HG03442 (cell line): Measurements from ENCODE around the gene LMAN2L.

Experiments used
- ATAC-seq: cut with Tn5 transposase; IDR thresholded peaks from one replicate; pipeline ENCODE4 v1.9.1; 2021; ENCODE audit warnings: mild to moderate bottlenecking, moderate library complexity; ENCODE audit not compliant: unreplicated experiment

LMAN2L gene

GRCh38 chr2:96760986-96761832, 21.3 kb upstream of the LMAN2L start:
- ATAC-seq = no peak

- ATAC-seq = peak; percentile 81
These were observed 20.4 kb upstream of the LMAN2L start, which contains the start of gene CNNM4 for GRCh38 chr2:96760036-96760985. CNNM4 (plus strand) TSS chr2:96760902; CDS start chr2:96761000, 98 bp downstream.

DNA sequence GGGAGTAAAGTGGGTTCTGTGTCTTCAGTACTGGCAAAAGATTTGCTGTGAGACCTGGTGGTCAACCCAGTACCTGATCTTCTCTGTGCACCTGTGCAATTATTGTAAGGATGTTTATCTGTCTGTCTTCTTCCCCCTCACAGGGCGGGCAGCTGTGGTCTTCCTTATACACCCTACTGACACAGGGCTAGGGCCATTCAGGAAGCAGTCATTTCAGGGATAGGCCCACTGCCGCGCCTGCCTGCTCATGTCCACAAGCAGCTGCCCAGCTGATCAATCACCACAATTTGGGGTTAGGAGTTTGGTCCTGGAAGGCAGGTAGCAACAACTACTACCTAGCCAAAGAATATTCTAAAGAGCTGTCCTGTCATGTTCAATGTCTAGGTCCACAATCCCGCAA, 19.7 kb upstream of the LMAN2L start:
- ATAC-seq = no peak

GRCh38 chr2:96758987-96759386, 19.1 kb upstream of the LMAN2L start:
- ATAC-seq = no peak

- no peak for ATAC-seq
These were observed 17.6 kb upstream of the LMAN2L start for GRCh38 chr2:96757477-96757860.

- ATAC-seq = no peak
These were observed 17.1 kb upstream of the LMAN2L start for GRCh38 chr2:96756788-96757476.

- ATAC-seq = no peak
These were observed 14.5 kb upstream of the LMAN2L start for GRCh38 chr2:96754317-96754716.

DNA sequence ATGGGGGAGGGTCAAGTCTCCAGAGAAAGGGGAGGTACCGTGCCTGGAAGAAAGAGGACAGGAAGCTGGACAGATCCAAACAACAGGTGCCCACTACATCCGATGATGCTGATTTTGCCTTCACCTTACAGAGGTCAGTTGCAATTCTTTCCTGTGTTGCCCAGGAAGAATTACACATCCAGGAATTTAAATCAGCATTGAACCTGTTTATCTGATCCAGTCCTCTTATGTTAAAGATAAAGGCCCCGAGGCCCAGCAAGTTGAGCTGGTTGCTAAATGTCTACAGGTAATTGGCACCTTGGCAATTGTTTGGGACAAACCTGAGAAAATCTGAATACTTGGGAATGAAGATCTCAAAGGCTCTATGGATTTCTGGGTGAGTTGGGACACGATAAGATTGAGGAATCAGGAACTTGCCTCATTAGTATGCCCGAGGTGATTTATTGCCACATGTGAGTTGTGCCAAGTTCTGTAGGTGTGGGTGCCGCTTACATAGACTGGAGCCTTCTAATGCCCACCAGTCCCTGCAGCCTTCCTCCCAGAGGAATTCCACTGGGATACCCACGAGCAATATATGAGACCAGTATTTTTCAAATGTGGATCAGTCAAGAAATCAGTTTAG, 13.9 kb upstream of the LMAN2L start:
- ATAC-seq = no peak

DNA sequence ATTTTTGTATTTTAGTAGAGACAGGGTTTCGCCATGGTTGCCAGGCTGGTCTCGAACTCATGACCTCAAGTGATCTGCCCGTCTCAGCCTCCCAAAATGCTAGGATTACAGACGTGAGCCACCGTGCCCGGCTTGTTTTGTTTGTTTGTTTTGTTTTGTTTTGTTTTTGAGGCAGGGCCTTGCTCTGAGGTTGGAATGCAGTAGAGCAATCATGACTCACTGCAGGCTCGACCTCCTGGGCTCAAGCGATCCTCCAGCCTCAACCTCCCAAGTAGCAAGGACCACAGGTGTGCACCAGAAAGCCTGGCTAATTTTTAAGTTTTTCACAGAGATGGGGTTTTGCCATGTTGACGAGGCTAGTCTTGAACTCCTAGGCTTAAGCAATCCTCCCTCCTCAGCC, 11.9 kb upstream of the LMAN2L start:
- ATAC-seq = no peak

- no peak for ATAC-seq
These were observed 7.3 kb upstream of the LMAN2L start for GRCh38 chr2:96747061-96747617.

- ATAC-seq = no peak
These were observed 710 bp downstream of the LMAN2L start for GRCh38 chr2:96739076-96739632.

DNA sequence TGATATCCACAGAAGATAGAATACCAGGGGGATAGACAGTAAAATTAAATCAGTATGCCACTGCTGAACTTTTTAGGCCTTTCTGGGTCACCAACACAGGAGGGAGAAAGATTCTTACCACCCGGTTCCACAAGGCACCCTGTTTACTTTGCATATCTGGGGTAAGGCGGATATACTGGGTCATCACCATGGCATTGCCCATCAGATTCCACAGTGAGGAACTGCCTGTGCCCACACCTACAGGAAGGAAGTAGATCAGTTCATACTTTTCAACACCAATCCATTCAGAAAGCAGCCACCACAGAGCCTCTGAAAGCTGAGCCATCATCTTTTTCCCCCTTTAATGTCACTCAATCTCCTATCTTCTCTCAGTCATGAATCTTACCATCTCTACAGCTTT, 2.0 kb downstream of the LMAN2L start:
- no peak for ATAC-seq

- ATAC-seq = no peak
These were observed 2.6 kb downstream of the LMAN2L start for GRCh38 chr2:96737251-96737650.

- no peak for ATAC-seq
These were observed 4.8 kb downstream of the LMAN2L start for GRCh38 chr2:96734880-96735583.

GRCh38 chr2:96733931-96734330, 5.9 kb downstream of the LMAN2L start:
- no peak for ATAC-seq

GRCh38 chr2:96730212-96730611, 9.7 kb downstream of the LMAN2L start:
- no peak for ATAC-seq

DNA sequence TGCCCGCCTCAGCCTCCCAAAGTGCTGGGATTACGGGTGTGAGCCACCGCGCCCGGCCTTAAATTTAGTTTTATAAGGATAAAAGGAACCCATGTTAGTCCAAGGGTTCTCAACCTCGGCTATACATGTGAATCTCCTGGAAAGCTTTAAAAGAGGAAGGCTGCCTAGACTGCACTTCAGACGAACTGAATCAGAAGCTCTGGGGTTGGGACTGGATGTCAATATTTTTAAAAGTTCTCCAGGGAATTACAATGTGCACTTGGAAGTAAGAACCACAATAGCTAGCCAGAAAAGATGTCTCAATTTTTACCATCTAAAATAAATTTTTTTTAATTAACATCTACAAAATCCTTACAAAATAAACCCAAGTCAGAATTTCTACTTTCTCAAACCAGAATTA, 10.1 kb downstream of the LMAN2L start:
- no peak for ATAC-seq

GRCh38 chr2:96727431-96727830, 12.4 kb downstream of the LMAN2L start:
- no peak for ATAC-seq

DNA sequence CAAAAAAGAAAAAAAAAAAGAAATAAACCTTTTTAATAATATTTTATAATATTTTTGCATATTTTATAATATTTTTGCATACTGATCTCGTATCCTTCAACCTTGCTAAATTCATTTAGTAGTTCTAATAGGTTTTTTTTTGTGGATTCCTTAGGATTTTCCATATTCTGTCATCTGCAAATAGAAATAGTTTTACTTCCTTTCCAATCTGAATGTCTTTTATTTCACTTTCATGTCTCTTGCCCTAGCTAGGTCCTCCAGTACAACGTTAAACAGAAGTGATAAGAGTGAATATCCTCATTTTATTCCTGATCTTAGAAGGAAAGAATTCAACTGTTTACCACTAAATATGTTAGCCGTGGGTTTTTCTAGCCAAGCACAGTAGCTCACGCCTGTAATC, 13.7 kb downstream of the LMAN2L start:
- ATAC-seq = no peak
